ENCODE results near the gene CIDEB.

CIDEB gene

GRCh38 chr14:24286996-24287395, 20.8 kb downstream of the CIDEB start:
- no peak for DNase-seq

- no peak for DNase-seq
Measured at GRCh38 chr14:24285351-24285750, 22.4 kb downstream of the CIDEB start.

GRCh38 chr14:24284501-24285035, 23.2 kb downstream of the CIDEB start:
- DNase-seq, result no peak

- DNase-seq, result no peak
Measured at GRCh38 chr14:24283796-24284460, 23.8 kb downstream of the CIDEB start.

- peak; percentile 28 for DNase-seq
Measured at GRCh38 chr14:24282736-24283135, 25.0 kb downstream of the CIDEB start.

GRCh38 chr14:24281636-24282035, 26.1 kb downstream of the CIDEB start:
- no peak for DNase-seq

- DNase-seq, result no peak
Measured at GRCh38 chr14:24280797-24281460, 26.8 kb downstream of the CIDEB start.

GRCh38 chr14:24279301-24280186, 28.2 kb downstream of the CIDEB start:
- DNase-seq, result no peak

GRCh38 chr14:24278424-24278823, 29.4 kb downstream of the CIDEB start:
- no peak for DNase-seq

- no peak for DNase-seq
Measured at GRCh38 chr14:24277606-24278321, 30.0 kb downstream of the CIDEB start.

GRCh38 chr14:24277071-24277470, 30.7 kb downstream of the CIDEB start:
- DNase-seq, result no peak

- no peak for DNase-seq
Measured at GRCh38 chr14:24274101-24274543, 33.7 kb downstream of the CIDEB start.

GRCh38 chr14:24273422-24273998, 34.3 kb downstream of the CIDEB start:
- no peak for DNase-seq

GRCh38 chr14:24272467-24272866, 35.3 kb downstream of the CIDEB start:
- no peak for DNase-seq

GRCh38 chr14:24271834-24272263, 35.9 kb downstream of the CIDEB start:
- no peak for DNase-seq

GRCh38 chr14:24271134-24271833, 36.5 kb downstream of the CIDEB start, which contains the start of gene RABGGTA:
RABGGTA (minus strand) TSS chr14:24271597; CDS start chr14:24271115, 482 bp downstream.
- peak; percentile 91 for DNase-seq

- peak; percentile 60 for DNase-seq
Measured at GRCh38 chr14:24270537-24271133, 37.1 kb downstream of the CIDEB start.

- no peak for DNase-seq
Measured at GRCh38 chr14:24269910-24270536, 37.8 kb downstream of the CIDEB start.

GRCh38 chr14:24269368-24269767, 38.4 kb downstream of the CIDEB start:
- no peak for DNase-seq

- no peak for DNase-seq
Measured at GRCh38 chr14:24268225-24268624, 39.6 kb downstream of the CIDEB start.
